ENCODE data around the gene LDLR.
"Not testable (repeated sequence)": the region's sequence is repeated elsewhere in the genome, so short reads cannot be mapped to it uniquely, and the experiment has no call there.

- TF ChIP-seq CTCF, POLR2A (IDR thresholded peaks at IDR 0.05): not testable (repeated sequence)
Observed at GRCh38 chr19:11160440-11160768, 71.1 kb downstream of the LDLR start.

Data from tibial nerve (tissue), 3 donors.